Epithelial cell of proximal tubule (primary cell): Measurements from ENCODE around the gene DACH1. TPM values are rescaled to one million over a fixed set of nuclear protein-coding genes. Genes with fewer than 3 reads are reported as not detected.

Source experiments
- DNase-seq: peaks from one replicate; pipeline ENCODE4 v3.0.0-alpha.2; 2011; ENCODE audit warnings: low read depth
- H3K4me3 ChIP-seq: 2 replicates; pipeline ENCODE4 v1.5.1; 2011; ENCODE audit warnings: low read depth, mild to moderate bottlenecking, low read length
- CTCF ChIP-seq: conservative IDR thresholded peaks from 2 replicates; pipeline ENCODE4 v1.5.1; 2012; ENCODE audit warnings: low read depth, mild to moderate bottlenecking, low read length
- total RNA-seq: library from RNA; depleted of rRNA; stranded (reverse); fragments of >200 nt; gene quantifications from 2 replicates; pipeline ENCODE4 v1.2.3, GENCODE V29; 2015

The DACH1 gene
- total RNA-seq, 1 donor from 2014 or later, result 0.86 TPM

DNA sequence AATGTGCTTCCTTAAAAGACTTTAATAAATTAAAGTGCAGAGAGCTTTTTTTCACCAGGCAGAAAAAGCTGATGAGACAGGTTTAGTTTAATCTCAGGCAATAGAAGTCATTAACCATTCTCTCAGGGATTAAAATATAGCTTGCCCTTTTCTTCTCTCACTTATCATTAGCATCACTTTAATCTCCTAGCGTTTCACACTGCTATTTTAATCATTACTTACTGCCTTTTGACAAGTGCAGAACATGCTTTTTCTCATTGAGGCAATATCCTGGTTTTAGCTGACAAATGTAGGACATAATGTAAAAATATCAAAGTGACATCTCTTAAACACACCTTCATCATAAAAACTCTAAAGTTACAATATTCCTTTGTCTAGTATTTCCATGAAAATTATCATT is 94.6 kb downstream of the DACH1 start:
- DNase-seq, result no peak
- H3K4me3 ChIP-seq, result no peak overlapping the region
- no peak for TF ChIP-seq CTCF

- DNase-seq, result no peak
- no peak for TF ChIP-seq CTCF
- H3K4me3 ChIP-seq, result no peak overlapping the region
These were observed 95.9 kb downstream of the DACH1 start for GRCh38 chr13:71771144-71771543.

- no peak overlapping the region for H3K4me3 ChIP-seq
- TF ChIP-seq CTCF, result no peak
- DNase-seq, result peak; percentile 19
These were observed 96.3 kb downstream of the DACH1 start for GRCh38 chr13:71770710-71771109.

DNA sequence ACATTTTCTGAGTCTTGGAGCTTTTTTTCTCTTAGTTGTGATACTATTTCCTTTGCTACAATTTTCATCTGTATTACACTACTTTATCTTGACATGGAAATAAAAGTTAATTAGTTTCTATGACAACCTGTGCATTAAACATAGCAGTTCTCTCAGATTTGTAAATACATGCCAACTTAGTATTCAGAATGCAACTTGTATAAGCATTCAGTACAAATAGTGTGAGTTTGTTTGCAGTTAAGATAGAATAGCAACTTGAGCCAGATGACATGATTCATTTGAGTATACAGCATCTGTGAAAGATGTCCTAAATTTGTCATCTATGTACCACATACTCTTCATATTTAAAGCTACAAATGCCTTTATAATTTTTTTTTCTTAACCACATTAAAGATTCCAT is 98.1 kb downstream of the DACH1 start:
- no peak for DNase-seq
- no peak for TF ChIP-seq CTCF
- H3K4me3 ChIP-seq, result no peak overlapping the region

DNA sequence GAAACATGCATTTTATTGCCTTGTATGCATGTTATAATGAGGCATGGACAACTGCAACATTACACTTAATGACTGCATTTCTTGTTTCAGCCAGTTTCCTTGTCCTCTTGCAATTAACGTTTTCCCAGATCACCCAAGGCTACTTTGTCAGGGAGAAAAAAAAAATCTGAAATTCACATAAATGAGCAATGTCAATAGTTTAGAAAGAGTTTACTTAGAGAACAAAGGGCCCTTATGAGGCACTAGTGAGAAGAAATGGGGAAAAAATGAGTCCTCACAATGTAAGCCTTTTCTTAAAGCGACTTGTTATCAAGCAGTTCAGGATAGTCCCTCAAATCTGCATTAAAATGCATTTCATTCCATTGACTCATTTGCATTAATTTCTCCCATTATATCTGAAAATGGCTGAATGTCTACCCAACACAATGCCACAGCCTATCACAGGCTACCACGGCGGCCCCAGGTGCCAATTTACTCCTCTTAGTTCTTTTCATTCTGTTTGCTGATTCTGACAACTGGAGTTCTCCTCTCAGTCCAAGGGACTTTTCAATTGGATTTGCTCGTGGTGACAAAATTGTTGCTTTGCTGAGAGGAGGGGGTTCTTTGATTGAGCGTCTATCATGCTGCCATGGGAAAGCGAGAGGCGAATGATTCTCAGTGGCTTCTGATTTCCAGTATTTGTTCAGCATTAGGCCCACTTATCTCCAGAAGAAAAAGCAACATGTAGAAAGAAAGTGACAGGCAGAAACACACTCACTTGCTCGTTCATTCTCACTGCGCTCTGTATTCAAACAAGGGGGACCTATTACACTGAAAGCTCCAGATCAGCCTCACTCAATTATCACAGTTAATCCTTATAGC is 107.1 kb downstream of the DACH1 start:
- TF ChIP-seq CTCF, result no peak
- no peak overlapping the region for H3K4me3 ChIP-seq
- no peak for DNase-seq

GRCh38 chr13:71758828-71759227 is 108.2 kb downstream of the DACH1 start:
- peak; percentile 32 for DNase-seq
- no peak for TF ChIP-seq CTCF
- H3K4me3 ChIP-seq, result no peak overlapping the region
